Activated naive CD8-positive, alpha-beta T cell treated with anti-CD3 and anti-CD28 coated beads, Interleukin-2, amount 50 U/mL, for 24 hours (primary cell): ENCODE data around the gene ZNF385B.
A peak's percentile ranks its signal among the peaks of the same experiment; 100 is the strongest.

Source experiments
- ATAC-seq: fragments of 150-1000 bp; cut with Tn5 transposase; one replicate; pipeline ENCODE4 v1.10.0; 2021
- DNase-seq: peaks from one replicate; pipeline ENCODE4 v3.0.0; 2021
- H3K27ac Mint-ChIP-seq: one replicate; pipeline ENCODE4 v1.8.0; 2021; ENCODE audit warnings: mild to moderate bottlenecking, mixed read lengths
- H3K27me3 Mint-ChIP-seq: one replicate; pipeline ENCODE4 v1.8.0; 2021; ENCODE audit warnings: mixed read lengths
- H3K36me3 Mint-ChIP-seq: one replicate; pipeline ENCODE4 v1.8.0; 2021; ENCODE audit warnings: low read depth, mixed read lengths
- H3K4me1 Mint-ChIP-seq: one replicate; pipeline ENCODE4 v1.8.0; 2021; ENCODE audit warnings: mixed read lengths
- H3K4me3 Mint-ChIP-seq: one replicate; pipeline ENCODE4 v1.8.0; 2021; ENCODE audit warnings: mild to moderate bottlenecking, moderate library complexity, mixed read lengths
- H3K9me3 Mint-ChIP-seq: one replicate; pipeline ENCODE4 v1.8.0; 2021; ENCODE audit warnings: mixed read lengths

ZNF385B gene

GRCh38 chr2:179606141-179606540 is 255.3 kb downstream of the ZNF385B start:
- DNase-seq: no peak
- Mint-ChIP-seq H3K27me3 (peaks cover 1% of the 10 kb centered on the region), H3K4me3 (no peak overlapping the region), H3K27ac (no peak overlapping the region), H3K9me3 (no peaks in the 10 kb centered on the region), H3K36me3 (no peaks in the 10 kb centered on the region), H3K4me1 (no peaks in the 10 kb centered on the region)
- no peak for ATAC-seq

- Mint-ChIP-seq H3K27me3 (peaks cover 1% of the 10 kb centered on the region), H3K36me3 (no peaks in the 10 kb centered on the region), H3K27ac (no peak overlapping the region), H3K4me1 (no peaks in the 10 kb centered on the region), H3K9me3 (no peaks in the 10 kb centered on the region), H3K4me3 (no peak overlapping the region)
- ATAC-seq (no peak), DNase-seq (no peak)
Observed at GRCh38 chr2:179605341-179605740, 256.1 kb downstream of the ZNF385B start.

- peaks cover 1% of the 10 kb centered on the region for H3K27me3 Mint-ChIP-seq
- no peaks in the 10 kb centered on the region for H3K9me3 Mint-ChIP-seq
- no peak overlapping the region for H3K4me3 Mint-ChIP-seq
- ATAC-seq (no peak), DNase-seq (no peak)
- no peaks in the 10 kb centered on the region for H3K36me3 Mint-ChIP-seq
- no peaks in the 10 kb centered on the region for H3K4me1 Mint-ChIP-seq
- no peak overlapping the region for H3K27ac Mint-ChIP-seq
Observed at GRCh38 chr2:179604598-179604997, 256.8 kb downstream of the ZNF385B start.

GRCh38 chr2:179602452-179602851 is 259.0 kb downstream of the ZNF385B start:
- Mint-ChIP-seq H3K27me3 (no peaks in the 10 kb centered on the region), H3K4me1 (no peaks in the 10 kb centered on the region), H3K27ac (no peak overlapping the region), H3K9me3 (no peaks in the 10 kb centered on the region), H3K4me3 (no peak overlapping the region), H3K36me3 (no peaks in the 10 kb centered on the region)
- DNase-seq: no peak
- no peak for ATAC-seq

GRCh38 chr2:179596018-179596417 is 265.4 kb downstream of the ZNF385B start:
- DNase-seq (no peak), ATAC-seq (no peak)

GRCh38 chr2:179595284-179595683 is 266.1 kb downstream of the ZNF385B start:
- Mint-ChIP-seq H3K4me3 (no peak overlapping the region), H3K27me3 (no peaks in the 10 kb centered on the region), H3K27ac (no peak overlapping the region), H3K9me3 (no peaks in the 10 kb centered on the region), H3K36me3 (no peaks in the 10 kb centered on the region), H3K4me1 (no peaks in the 10 kb centered on the region)
- ATAC-seq (no peak), DNase-seq (no peak)

More at GRCh38 chr2:179596018-179596417, 265.4 kb downstream of the ZNF385B start:
- Mint-ChIP-seq H3K4me3 (no peak overlapping the region), H3K9me3 (no peaks in the 10 kb centered on the region), H3K4me1 (no peaks in the 10 kb centered on the region), H3K27ac (no peak overlapping the region), H3K27me3 (no peaks in the 10 kb centered on the region), H3K36me3 (no peaks in the 10 kb centered on the region)

GRCh38 chr2:179594268-179595112 is 266.9 kb downstream of the ZNF385B start:
- Mint-ChIP-seq H3K9me3 (no peaks in the 10 kb centered on the region), H3K4me3 (no peak overlapping the region), H3K27ac (no peak overlapping the region), H3K27me3 (no peaks in the 10 kb centered on the region), H3K4me1 (no peaks in the 10 kb centered on the region), H3K36me3 (no peaks in the 10 kb centered on the region)
- no peak for DNase-seq
- no peak for ATAC-seq

GRCh38 chr2:179593323-179593722 is 268.1 kb downstream of the ZNF385B start:
- H3K27ac Mint-ChIP-seq: no peak overlapping the region
- no peak overlapping the region for H3K4me3 Mint-ChIP-seq
- ATAC-seq (no peak), DNase-seq (no peak)
- no peaks in the 10 kb centered on the region for H3K9me3 Mint-ChIP-seq
- H3K4me1 Mint-ChIP-seq: no peaks in the 10 kb centered on the region
- no peaks in the 10 kb centered on the region for H3K36me3 Mint-ChIP-seq
- H3K27me3 Mint-ChIP-seq: no peaks in the 10 kb centered on the region

GRCh38 chr2:179592167-179592936 is 269.1 kb downstream of the ZNF385B start:
- Mint-ChIP-seq H3K4me3 (no peak overlapping the region), H3K9me3 (no peaks in the 10 kb centered on the region), H3K36me3 (no peaks in the 10 kb centered on the region), H3K4me1 (no peaks in the 10 kb centered on the region), H3K27ac (no peak overlapping the region), H3K27me3 (no peaks in the 10 kb centered on the region)
- DNase-seq: no peak
- ATAC-seq: no peak

GRCh38 chr2:179591690-179592089 is 269.7 kb downstream of the ZNF385B start:
- Mint-ChIP-seq H3K27ac (no peak overlapping the region), H3K9me3 (no peaks in the 10 kb centered on the region), H3K4me1 (no peaks in the 10 kb centered on the region), H3K27me3 (no peaks in the 10 kb centered on the region), H3K4me3 (no peak overlapping the region), H3K36me3 (no peaks in the 10 kb centered on the region)
- no peak for DNase-seq
- ATAC-seq: no peak

GRCh38 chr2:179588486-179589145 is 272.8 kb downstream of the ZNF385B start:
- Mint-ChIP-seq H3K9me3 (no peaks in the 10 kb centered on the region), H3K36me3 (no peaks in the 10 kb centered on the region), H3K27me3 (no peaks in the 10 kb centered on the region), H3K4me1 (no peaks in the 10 kb centered on the region), H3K27ac (no peak overlapping the region), H3K4me3 (no peak overlapping the region)
- no peak for ATAC-seq
- no peak for DNase-seq

- no peaks in the 10 kb centered on the region for H3K36me3 Mint-ChIP-seq
- no peak for DNase-seq
- H3K9me3 Mint-ChIP-seq: no peaks in the 10 kb centered on the region
- no peaks in the 10 kb centered on the region for H3K27me3 Mint-ChIP-seq
- no peaks in the 10 kb centered on the region for H3K4me1 Mint-ChIP-seq
- no peak overlapping the region for H3K4me3 Mint-ChIP-seq
- ATAC-seq: peak; percentile 36
- H3K27ac Mint-ChIP-seq: no peak overlapping the region
Observed at GRCh38 chr2:179584760-179585159, 276.7 kb downstream of the ZNF385B start.

GRCh38 chr2:179581605-179582004 is 279.8 kb downstream of the ZNF385B start:
- DNase-seq: no peak

GRCh38 chr2:179580378-179581146 is 280.9 kb downstream of the ZNF385B start:
- Mint-ChIP-seq H3K4me1 (no peaks in the 10 kb centered on the region), H3K9me3 (no peaks in the 10 kb centered on the region), H3K27ac (no peak overlapping the region), H3K36me3 (no peaks in the 10 kb centered on the region), H3K4me3 (no peak overlapping the region), H3K27me3 (no peaks in the 10 kb centered on the region)
- no peak for DNase-seq
- no peak for ATAC-seq

More at GRCh38 chr2:179581605-179582004, 279.8 kb downstream of the ZNF385B start:
- Mint-ChIP-seq H3K4me1 (no peaks in the 10 kb centered on the region), H3K27ac (no peak overlapping the region), H3K36me3 (no peaks in the 10 kb centered on the region), H3K27me3 (no peaks in the 10 kb centered on the region), H3K9me3 (no peaks in the 10 kb centered on the region), H3K4me3 (no peak overlapping the region)
- ATAC-seq: no peak
